ENCODE results near the gene LRRC75A. TPM values are rescaled to one million over a fixed set of nuclear protein-coding genes. Genes with fewer than 3 reads are reported as not detected.

LRRC75A gene
- total and polyA plus RNA-seq, 2 donors (not counting 3 experiments of a cell fraction or from before 2014, with no cell fraction given), result 3.7 to 6.1 TPM

DNA sequence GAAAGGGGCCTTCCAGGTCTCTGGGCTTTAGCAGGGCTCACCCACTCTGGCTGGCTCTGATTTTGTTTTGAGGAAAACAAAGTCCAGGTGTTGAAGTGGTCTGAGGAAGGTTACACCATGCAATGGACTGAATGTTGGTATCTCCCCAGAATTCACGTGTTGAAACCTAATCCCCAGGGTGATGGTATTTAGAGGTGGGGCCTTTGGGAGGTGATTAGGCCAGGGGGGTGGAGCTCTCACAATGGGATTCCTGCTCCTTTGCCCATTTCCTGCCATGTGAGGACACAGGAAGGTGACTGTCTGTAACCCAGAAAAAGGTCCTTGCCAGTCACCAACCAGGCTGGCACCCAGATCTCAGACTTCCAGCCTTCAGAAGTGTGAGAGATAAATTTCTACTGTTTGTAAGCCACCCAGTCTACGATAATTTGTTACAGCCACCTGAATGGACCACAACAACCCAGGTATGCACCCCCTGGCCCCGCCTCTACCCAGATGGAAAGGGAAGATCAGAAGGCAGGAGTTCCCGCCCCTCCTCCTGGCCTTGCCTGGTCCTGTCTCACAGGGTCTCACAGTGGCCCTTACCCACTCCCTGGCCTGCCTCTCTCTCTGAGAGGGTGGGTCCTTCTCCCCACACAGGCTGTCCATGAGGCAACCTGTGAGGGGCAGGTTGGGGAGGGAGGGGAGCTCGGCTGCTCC lies 32.0 kb downstream of the LRRC75A start:
- POLR2A ChIA-PET, result interaction anchor here (1.3 kb wide), 1 partner anchor 79 kb away, joined by 3 read pairs; the partner anchor contains the start of gene UBB
- CTCF ChIA-PET, result interaction anchor here (0.8 to 6.7 kb wide), 3 partner anchors 57 to 96 kb away, joined by 3 to 87 read pairs (median 4); no protein-coding TSS in a partner anchor
- intact Hi-C loops (cut with micrococcal nuclease) (no loop called here), dilution Hi-C loops (cut with MboI; ENCODE audit: extremely low pct_ligation_motif_present, low sequenced_read_pairs) (no loop called here)
- H3K4me3 ChIP-seq (replicated peaks in 1 of 3; ENCODE audit: insufficient read depth in 1 of 3, low read depth in 1 of 3, low read length in 3 of 3), result no peak overlapping the region
- H3K27me3 ChIP-seq (ENCODE audit: control insufficient read depth in 2 of 2, insufficient read depth in 2 of 2, low read length in 2 of 2), result no peaks in the 10 kb centered on the region
- H3K79me2 ChIP-seq (ENCODE audit: control insufficient read depth, insufficient read depth, low read length), result no peaks in the 10 kb centered on the region
- TF ChIP-seq EZH2 (IDR thresholded peaks at IDR 0.05; ENCODE audit: borderline replicate concordance, low read depth, low read length, severe bottlenecking) (no peak), POLR2AphosphoS5 (IDR thresholded peaks at IDR 0.05; ENCODE audit: insufficient read depth, low read depth, low read length) (no peak), JUN (IDR thresholded peaks at IDR 0.05; ENCODE audit: borderline replicate concordance, insufficient read depth, insufficient read length, low read depth) (no peak), FOS (IDR thresholded peaks at IDR 0.05; ENCODE audit: borderline replicate concordance, insufficient read depth, low read length) (no peak), POLR2A (IDR thresholded peaks at IDR 0.05; ENCODE audit: low read depth, low read length) (no peak), MYC (IDR thresholded peaks at IDR 0.05; ENCODE audit: low read depth, low read length) (no peak), GATA2 (IDR thresholded peaks at IDR 0.05; ENCODE audit: insufficient read depth, insufficient read length, low read depth, low read length) (no peak)
- TF ChIP-seq, protein P1, sequence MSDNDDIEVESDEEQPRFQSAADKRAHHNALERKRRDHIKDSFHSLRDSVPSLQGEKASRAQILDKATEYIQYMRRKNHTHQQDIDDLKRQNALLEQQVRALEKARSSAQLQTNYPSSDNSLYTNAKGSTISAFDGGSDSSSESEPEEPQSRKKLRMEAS (IDR thresholded peaks at IDR 0.05; ENCODE audit: insufficient read depth, insufficient read length), result no peak
- TF ChIP-seq, protein P2, sequence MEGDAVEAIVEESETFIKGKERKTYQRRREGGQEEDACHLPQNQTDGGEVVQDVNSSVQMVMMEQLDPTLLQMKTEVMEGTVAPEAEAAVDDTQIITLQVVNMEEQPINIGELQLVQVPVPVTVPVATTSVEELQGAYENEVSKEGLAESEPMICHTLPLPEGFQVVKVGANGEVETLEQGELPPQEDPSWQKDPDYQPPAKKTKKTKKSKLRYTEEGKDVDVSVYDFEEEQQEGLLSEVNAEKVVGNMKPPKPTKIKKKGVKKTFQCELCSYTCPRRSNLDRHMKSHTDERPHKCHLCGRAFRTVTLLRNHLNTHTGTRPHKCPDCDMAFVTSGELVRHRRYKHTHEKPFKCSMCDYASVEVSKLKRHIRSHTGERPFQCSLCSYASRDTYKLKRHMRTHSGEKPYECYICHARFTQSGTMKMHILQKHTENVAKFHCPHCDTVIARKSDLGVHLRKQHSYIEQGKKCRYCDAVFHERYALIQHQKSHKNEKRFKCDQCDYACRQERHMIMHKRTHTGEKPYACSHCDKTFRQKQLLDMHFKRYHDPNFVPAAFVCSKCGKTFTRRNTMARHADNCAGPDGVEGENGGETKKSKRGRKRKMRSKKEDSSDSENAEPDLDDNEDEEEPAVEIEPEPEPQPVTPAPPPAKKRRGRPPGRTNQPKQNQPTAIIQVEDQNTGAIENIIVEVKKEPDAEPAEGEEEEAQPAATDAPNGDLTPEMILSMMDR (IDR thresholded peaks at IDR 0.05; ENCODE audit: extremely low read depth in 1 of 2, insufficient read depth in 1 of 2, low read depth in 1 of 2, low read length in 2 of 2), result no peak
- H2AFZ ChIP-seq (ENCODE audit: low read depth, low read length), result no peak overlapping the region
- no peaks in the 10 kb centered on the region for H4K20me1 ChIP-seq (replicated peaks; ENCODE audit: control insufficient read depth, extremely low read depth, insufficient read depth, low read length)
- no peaks in the 10 kb centered on the region for H3K9me3 ChIP-seq (replicated peaks; ENCODE audit: control insufficient read depth, insufficient read depth, low read length)
- H3K36me3 ChIP-seq (ENCODE audit: control insufficient read depth in 2 of 2, extremely low read depth in 1 of 2, insufficient read depth in 2 of 2, low read length in 2 of 2), result no peaks in the 10 kb centered on the region
- H3K9ac ChIP-seq (replicated peaks; ENCODE audit: extremely low read depth, insufficient read depth, low read length), result no peak overlapping the region
- BruUV-seq (replicated peaks), result no TSS peak
- no peaks in the 10 kb centered on the region for H3K9me1 ChIP-seq (replicated peaks; ENCODE audit: control insufficient read depth, extremely low read depth, insufficient read depth, low read length)
- peak overlapping the region; percentile 4 for H3K27ac ChIP-seq (ENCODE audit: insufficient read depth, low read depth, low read length)
- DNase-seq (ENCODE audit: low read depth, low spot score), result no peak
- H3K4me2 ChIP-seq (ENCODE audit: insufficient read depth, low read length), result no peak overlapping the region
- peaks cover 14% of the 10 kb centered on the region for H3K4me1 ChIP-seq (ENCODE audit: control insufficient read depth, extremely low read depth, insufficient read depth, low read length)
- peak; percentile 48 for FAIRE-seq

All from endothelial cell of umbilical vein (primary cell).